CD4-positive, alpha-beta T cell treated with Interleukin-4 for 1 hour (primary cell): ENCODE measurements around the gene ARMC8.

ENCODE experiments used
- DNase-seq, 2 donors: peaks; one replicate each; pipeline ENCODE4 v3.0.0-alpha.2; 2020 to 2022

The ARMC8 gene

DNA sequence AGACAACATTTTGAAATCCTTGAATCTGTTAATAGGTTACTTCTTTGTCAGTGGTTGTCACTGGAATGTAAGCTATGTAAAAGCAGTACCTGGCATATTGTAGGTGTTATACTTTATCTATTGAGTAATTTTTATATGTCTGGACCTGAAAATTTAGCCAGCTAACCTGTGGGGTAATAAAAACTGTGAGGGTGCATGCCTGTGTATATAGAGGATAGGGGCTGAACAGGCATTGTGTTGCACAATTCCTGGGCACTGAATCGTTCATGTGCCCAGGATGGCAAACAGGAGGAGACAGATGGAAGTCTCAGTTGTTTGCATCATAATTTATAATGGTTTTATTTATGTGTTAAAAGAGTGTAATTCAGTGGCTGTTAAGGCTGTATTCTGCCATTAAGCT, 67.1 kb downstream of the ARMC8 start:
- DNase-seq: no peak

DNA sequence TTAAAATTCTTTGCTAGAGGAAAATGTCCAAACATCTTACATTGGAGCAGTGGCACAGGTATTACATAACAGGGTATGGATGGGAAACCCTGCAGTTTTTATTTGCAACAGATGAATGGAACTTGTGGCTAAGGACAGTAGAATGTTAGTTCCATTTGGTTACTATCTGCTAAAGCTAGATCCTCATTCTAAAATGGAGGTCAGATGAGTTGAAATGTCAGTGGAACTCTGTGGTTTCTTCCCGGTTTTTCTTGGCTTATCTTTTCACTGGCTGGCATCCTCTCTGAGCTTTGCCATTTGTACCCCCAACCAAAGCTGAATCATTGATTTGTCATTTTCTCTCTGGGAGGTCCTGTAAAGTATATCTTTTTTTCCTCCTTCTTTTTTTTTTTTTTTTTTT, 68.9 kb downstream of the ARMC8 start:
- DNase-seq: no peak

DNA sequence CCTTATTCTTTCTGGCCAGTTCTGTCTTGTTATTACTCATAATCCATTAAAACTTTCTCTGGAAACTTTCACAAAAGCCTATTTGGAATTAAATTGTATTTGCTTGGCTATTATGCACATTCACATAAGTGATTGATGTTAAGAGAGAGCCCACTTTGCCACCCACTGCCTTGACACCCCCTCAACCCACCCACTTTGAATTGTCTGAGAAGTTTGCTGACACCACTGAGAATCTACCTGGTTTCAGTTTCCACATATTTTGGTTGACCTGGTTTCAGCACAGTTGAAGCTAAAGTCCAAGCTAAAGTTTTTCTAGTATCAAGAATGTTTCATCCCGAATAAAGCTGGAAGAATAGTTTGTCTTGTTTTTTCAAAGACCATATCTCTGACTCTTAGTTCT, 70.9 kb downstream of the ARMC8 start:
- DNase-seq: no peak

DNA sequence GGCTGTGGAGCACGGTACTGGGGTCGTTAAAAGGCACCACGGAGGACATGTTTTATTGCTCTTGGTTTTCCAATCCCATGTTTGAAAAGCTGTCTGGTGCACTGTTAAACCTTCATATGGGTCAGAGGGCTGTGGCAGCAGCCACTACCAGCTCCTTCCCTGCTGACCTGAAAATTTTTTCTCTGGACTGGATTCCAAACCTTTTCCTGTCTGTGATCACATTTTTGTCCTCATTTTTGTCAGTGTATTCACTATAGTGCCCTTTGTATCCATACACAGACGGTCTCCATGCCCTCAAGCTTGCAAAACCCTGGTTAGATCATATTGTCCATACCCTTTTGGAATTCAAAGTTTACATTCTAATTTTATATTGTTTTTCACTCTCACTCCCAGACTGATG, 72.0 kb downstream of the ARMC8 start:
- DNase-seq: no peak

DNA sequence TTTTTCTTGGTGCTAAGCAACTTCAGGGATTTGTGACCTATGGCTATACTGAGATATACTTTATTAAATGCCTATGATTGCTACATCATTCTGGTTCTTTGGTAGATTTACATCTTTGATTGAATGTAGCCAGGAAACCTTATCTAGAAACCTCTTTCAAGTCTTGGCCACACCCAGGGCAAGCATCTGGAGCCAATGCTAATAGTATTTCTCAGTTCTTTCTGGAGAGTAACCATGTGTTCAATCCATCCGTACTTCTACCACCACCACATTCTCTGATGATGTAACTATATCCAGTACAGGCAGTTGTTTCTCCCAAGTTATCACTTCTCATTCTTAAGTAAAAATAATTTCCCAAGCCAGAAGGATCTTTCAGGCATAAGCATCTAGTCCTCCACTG, 73.5 kb downstream of the ARMC8 start:
- DNase-seq: no peak

DNA sequence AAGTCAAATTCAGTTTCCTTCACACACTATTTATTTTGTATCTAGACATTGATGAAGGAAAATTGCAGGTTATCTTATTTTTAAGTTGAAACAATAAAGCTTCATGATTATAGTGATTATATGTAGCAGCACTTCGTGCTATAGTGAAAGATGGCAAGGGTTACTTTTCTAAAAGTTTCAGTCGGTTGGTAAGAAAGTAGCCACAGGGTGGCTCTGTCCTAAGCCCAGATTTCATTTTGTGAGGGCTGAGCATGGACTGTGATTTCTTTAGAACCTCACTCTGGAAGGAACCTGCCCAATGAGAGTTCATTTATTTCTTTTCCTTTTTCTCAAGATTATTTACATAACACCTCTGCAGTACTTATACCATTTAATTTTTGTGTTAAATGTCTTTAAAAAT, 76.0 kb downstream of the ARMC8 start:
- DNase-seq: no peak

DNA sequence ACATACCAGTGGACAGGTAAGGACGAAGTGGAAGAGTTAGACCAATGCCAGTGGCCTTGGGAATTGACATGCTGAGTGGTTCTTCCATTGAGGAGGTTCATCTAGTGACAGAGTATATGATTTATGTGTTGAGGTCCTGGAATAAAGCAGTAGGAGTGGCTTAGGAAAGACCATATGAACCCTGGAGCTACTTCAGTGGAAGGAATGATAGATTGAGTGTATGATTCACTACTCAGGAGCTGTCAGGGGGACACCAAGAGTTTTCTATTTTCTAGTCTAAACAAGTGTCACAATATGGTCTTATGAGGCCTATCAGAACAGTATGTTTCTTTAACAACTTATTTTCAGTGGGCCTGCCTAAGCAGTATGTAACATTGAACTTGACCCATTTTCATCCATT, 78.6 kb downstream of the ARMC8 start:
- DNase-seq: no peak

DNA sequence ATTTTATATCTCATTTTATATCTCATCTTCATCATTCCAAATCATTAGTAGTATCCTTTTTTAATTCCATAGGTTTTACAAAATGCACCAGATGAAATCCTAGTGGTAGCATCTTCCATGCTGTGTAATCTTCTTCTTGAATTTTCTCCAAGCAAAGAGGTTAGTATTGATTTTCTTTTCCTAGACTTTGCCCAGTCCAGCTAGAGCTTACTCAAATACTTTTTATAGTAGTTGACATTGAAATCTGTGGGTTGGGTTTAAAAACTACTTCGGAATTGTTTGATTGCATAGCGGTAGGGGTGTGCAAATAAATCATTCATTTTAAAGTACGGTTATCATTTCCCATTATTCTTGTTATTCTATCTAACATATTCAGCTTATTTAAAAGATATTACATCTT, 80.0 kb downstream of the ARMC8 start:
- no peak for DNase-seq

DNA sequence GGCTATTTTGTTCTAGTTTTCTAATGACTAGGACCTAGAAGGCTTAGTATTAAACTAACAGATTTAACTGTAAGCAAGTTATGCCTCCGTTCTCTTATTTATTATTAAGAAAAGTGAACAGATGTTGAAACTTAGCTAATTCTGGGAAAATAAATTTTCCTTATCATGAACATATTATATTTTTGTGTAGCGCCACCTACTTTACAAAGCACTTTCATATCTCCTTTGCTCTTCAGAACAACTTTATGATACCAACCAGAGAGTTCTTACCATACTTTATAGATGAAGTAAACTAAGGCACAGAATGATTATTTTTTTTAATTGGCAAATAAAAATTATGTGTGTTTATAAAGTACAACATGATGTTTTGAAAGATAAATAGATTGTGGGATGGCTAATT, 83.1 kb downstream of the ARMC8 start:
- DNase-seq: no peak

DNA sequence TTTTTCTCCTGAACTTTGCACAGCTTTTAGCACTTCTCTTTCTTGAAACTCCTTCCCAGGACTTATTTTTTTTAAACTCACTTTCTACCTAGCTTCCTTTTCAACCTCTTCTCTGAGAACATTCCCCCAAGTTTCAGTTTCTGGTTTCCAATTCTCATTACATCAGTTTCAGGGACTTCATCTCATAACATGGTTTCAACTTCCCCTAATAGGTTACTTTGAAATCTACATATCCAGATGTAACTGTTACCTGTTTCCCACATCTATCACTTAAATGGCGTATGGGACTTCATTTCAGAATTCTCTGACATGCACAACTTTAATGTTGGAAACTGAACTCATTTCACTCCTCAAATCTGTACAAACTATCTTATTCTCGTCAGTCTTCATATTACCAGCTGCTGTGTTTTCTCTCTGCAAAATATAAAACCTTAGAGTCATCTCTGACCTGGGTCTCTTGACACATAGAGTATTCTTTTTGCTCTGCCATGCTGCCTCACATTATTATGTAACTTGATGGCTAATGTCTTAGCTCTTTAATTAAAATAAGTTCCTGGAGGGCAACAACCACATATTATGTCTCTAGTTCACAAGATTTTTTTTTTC, 84.2 kb downstream of the ARMC8 start:
- DNase-seq: no peak

DNA sequence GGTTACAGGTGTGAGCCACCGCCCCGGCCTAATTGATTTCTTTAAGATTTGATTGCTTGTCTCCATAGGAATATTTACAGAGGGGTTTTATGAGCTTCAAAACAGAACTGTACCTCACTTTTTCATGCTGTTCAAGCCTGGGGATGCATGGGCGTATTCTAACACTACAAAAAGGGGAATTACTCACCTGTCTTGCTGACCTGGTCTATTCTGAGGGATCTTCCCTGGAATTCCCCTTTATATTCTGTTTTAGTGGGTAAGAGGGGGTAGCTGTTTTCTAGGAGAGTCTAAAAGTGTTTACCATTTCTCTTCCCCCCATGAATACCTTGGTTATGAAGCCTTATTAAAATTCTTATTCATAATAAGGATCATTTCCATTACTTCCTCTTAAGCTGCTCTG, 94.5 kb downstream of the ARMC8 start:
- DNase-seq: no peak

DNA sequence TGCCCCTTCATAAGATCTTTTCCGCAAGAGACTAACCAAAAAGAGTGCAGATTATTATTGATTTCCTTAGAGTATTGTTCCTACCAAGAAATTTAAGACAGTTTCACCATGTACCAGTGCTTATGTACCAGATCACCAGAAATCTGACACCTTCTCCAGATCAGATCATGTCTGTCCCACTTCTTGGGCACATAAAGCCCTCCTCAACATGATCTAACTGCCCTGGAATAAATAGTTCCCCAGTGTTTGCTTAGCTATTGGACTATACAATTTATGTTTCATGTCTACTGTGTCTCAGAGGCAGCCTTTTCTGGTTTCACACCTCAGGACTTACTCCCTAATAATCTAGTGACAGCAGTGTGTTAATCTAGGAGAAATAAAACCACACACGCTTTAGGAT, 95.7 kb downstream of the ARMC8 start:
- DNase-seq: no peak

DNA sequence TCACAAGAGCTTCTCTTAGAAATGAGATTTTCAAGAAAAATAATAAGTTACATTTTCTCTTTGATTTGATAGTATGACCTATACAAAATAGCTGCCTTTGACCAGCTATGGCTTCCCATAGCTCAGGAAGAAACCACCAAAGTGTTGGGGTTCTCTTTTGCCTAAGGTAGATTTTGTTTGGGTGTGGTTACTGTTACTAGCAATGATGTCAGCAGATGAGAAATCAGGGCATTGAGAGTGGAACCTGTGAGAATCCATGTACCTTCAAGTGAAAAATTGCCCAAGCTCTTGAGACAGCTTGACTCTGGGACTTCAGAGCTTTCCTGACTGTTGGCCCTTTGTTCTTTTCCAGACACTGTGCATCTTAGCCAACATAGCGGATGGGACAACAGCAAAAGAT, 97.0 kb downstream of the ARMC8 start:
- no peak for DNase-seq

DNA sequence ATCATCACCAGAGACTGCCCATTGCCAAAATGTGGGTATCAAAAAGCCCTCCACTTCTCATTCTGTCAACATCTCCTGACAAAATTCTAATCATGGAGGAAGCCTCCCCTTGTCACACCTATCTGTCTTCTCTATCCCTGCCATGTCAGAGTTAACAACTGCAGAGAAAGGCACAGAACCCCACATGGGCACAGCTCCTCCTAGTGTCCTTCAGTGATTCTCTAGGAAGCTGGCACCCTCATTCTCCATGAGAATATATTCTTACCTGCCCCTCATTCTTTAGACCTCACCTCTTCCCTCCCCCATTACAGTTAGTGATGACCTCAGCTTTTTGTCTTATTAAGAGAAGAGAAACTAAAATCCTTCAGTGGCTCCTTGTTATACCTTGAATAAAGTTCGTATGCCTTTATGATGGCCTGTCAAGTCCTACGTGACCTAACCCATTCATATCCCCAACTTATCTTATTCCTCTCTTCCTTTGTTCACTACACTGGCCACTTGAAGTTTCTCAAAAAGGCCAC, 97.9 kb downstream of the ARMC8 start:
- no peak for DNase-seq

DNA sequence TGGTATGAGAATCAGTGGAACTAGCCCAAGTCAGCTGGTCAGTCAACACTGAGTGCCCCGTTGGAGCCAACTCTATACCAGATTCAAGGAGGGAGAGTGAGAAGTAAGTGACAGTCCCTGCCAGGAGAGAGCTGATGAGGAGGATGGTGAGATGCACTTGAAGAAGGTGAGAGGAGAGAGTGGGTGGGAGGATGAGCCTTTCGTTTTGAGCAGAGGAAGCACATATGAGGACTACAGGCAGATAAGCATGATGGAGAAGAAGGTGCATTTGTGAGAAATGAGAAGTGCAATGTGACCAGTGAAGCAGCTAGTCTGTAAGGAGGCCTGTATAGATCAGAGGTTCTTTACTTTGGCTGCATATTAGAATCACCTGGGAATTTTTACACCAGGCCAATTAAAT, 102.2 kb downstream of the ARMC8 start:
- DNase-seq: no peak

DNA sequence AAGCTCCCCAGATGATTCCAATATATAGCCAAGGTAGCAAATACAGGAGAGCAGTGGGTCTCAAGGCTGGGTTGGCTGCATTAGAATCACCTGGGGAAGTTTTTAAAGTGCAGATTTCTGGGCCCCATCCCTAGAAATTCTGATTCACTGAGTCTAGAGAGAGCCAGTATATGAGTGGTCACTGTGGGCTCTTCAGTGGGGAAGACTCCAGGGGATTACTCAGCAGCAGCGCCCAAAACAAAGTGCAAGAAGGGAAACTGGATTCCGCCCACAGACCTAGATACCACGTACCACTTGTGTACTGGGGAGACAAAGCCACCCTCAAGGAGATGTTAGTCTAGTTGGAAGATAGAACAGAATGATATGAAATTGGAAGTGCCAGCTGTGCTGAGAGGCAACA, 102.6 kb downstream of the ARMC8 start:
- no peak for DNase-seq

DNA sequence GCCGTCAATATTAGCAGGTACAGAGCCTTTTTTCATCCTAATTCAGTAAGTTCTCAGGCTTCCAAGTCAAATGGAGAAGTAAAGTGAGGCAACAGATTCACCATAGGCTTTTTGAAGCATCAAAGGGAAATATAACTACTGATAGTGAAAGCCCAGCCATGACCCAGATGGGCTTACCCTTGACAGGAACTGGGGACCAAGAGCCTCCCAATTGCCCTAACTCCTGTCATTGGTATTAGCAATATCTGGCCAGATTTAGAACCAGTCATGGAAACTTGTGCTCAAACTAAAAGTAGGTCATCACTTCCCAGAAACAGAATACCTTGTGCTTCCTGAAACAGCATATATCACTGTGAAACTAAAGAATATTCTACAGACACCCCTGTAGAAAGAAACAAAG, 109.5 kb downstream of the ARMC8 start:
- no peak for DNase-seq

DNA sequence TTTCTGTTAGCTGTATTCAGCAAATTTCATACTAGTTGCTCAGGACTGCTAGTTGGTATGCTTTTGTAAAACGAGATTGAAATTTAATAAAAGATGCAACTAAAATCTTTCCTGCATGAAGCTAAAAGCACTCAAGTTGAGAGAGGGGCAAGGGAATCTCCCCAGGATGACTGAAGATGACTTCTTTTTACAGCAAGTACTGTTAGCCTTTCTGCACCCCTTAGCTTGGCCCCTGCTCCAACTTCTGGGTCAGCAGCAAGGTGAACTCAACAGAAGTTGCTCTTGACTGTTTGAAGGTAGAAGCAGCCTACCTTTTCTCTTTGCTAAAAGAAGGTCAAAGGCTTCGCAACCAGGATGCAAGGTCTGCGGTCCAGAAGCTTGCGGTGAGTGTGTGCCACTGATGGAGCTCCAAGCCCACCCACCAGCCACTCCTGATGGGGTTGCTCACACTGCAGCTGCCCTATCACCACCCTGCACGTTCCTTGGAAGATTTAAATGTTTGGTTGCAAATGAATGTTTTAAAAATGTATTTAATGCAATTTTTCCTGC, 110.0 kb downstream of the ARMC8 start:
- no peak for DNase-seq

DNA sequence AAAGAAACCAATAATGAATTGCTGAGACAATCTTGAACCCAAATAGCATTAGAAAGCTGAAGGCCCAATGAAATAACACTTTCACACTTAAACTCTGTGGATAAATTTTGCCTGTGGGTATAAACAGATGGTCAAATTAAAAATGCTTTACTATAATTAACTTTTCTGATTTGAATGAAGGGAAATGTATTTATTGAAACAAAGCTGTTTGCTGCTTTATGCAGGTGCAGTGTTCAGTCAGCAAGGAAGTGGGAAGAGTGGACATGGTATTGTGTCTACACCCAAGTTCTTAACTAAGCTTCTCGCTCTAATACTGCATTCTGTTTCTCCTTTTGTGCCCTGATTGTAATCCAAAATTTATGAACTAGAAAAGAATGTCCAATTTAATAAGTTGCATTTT, 110.8 kb downstream of the ARMC8 start:
- no peak for DNase-seq

DNA sequence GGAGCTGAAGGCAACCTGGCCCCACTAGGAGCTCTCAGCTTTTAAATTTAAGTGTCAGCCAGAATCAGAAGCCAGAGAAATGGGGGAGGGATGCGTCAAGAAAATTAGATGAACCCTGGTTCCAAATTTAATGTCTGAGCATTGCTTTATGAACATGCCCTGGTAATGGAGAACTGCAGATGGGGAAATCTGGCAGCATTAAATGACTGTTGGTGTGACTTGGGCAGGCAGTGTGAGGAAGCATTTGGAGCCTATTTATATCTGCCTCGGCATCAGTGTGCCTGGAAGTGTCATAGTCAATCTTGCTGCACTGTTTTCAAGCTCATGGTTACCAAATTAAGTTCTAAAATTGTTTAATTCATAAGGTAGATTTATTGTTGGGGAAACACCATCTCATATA, 113.5 kb downstream of the ARMC8 start:
- DNase-seq: no peak

DNA sequence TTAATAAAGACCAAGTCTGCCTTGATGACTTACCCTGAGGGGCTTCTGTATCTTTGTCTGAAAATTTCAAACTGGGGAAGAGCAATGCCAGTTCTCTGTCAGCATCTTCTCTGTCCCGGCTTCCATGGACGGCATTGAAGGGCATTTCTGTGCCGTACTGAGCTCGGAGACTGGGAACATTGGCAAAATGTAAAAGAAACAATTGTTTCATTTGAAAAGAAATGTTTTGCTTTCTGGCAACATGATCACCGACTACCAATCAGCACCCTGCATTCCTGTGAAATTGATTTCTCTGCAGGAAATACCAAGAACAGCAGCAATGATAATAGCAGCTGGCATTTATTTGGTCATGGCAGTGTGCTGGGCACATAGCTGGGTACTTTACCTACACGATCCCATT, 116.4 kb downstream of the ARMC8 start:
- no peak for DNase-seq

DNA sequence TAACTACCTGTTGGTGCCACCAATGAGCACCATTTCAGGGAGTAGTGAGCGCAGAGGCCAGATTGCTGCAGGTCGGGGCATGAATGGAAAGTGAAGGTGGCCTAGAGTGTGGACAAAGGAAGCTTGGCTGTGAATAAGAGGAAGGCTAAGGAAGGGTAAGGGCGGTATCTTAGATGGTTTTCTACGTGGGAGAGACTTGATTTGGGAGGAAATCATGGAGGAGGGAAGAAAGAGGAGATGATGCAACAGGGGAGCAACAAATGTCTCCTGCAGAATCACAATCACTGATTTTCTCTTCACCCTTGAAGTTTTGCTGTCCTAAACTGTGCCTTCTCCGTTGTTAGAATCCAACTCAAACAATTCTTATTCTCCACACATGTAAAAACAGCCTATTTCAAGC, 120.8 kb downstream of the ARMC8 start:
- no peak for DNase-seq

DNA sequence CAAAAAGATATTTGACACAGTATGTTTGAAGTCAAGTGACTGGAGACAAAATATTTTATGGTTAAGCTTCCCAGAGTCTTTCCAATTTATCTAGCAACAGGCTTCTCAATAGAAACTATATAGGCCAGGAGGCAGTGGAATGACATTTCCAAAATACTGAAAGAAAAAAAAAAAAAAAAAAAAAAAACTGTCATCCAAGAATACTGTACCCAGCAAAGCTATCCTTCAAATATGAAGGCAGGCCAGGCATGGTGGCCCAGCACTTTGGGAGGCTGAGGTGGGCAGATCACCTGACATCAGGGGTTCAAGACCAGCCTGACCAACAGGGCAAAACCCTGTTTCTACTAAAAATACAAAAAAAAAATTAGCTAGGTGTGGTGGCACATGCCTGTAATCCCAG, 121.7 kb downstream of the ARMC8 start:
- no peak for DNase-seq

DNA sequence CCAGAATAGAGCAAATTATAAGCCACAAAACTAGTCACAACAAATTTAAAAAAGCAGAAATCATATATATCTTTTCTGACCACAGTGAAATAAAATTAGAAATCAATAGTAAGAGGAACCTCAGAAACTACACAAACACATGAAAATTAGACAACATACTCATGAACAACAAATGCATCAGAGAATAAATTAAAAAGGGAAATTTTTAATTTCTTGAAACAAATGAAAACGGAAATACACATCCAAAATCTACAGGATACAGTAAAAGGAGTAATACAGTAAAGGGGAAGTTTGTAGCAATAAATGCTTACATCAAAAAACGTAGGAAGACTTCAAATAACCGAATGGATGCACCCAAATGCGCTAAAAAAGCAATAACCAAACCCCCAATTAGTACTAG, 123.4 kb downstream of the ARMC8 start:
- no peak for DNase-seq

DNA sequence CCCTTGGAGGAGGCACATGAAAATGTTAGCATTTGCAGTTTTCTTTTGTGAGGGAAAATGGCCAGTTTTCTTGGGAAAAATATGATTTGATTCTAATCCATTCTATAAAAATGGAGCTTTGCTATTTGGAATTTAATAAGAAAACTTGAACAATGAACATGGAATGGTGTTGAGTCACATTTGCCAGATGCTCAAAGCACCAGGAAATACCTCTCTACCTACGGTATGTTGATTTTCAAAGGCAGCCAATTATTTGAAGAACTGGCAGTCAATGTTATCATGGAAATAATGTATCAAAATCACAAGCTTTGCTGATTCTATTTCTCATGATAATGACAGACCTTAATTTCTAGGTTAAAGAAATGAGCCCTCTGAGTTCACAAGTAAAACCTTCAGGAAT, 127.7 kb downstream of the ARMC8 start:
- no peak for DNase-seq
